Measurements from ENCODE around the gene E4F1.

Gene E4F1

GRCh38 chr16:2180962-2181923 lies 42.1 kb upstream of the E4F1 start:
- Histone ChIP-seq H3K27me3 (ENCODE audit: low read depth, low read length) (no peaks in the 10 kb centered on the region), H3K4me3 (ENCODE audit: low read length) (no peak overlapping the region), H3K79me2 (ENCODE audit: low read length) (no peaks in the 10 kb centered on the region), H3K4me1 (ENCODE audit: low read length) (no peaks in the 10 kb centered on the region), H3K4me2 (ENCODE audit: low read length) (no peak overlapping the region), H3K9me3 (ENCODE audit: insufficient read depth, low read length) (no peaks in the 10 kb centered on the region), H3K9ac (ENCODE audit: low read length) (no peak overlapping the region), H3K27ac (ENCODE audit: low read length) (no peak overlapping the region), H2AFZ (ENCODE audit: low read depth, low read length) (no peak overlapping the region), H3K36me3 (replicated peaks; ENCODE audit: low read depth, low read length) (peaks cover 4% of the 10 kb centered on the region), H4K20me1 (ENCODE audit: insufficient read depth, low read length) (no peaks in the 10 kb centered on the region)
- no peak for TF ChIP-seq CTCF (IDR thresholded peaks at IDR 0.05; ENCODE audit: low read depth, low read length)
- TF ChIP-seq EZH2phosphoT487 (IDR thresholded peaks at IDR 0.05; ENCODE audit: low read depth), result no peak

GRCh38 chr16:2181952-2182351 lies 41.4 kb upstream of the E4F1 start:
- no peaks in the 10 kb centered on the region for H3K9me3 ChIP-seq (ENCODE audit: insufficient read depth, low read length)
- H3K4me2 ChIP-seq (ENCODE audit: low read length), result no peak overlapping the region
- H4K20me1 ChIP-seq (ENCODE audit: insufficient read depth, low read length), result no peaks in the 10 kb centered on the region
- H3K9ac ChIP-seq (ENCODE audit: low read length), result no peak overlapping the region
- H3K27ac ChIP-seq (ENCODE audit: low read length), result no peak overlapping the region
- H3K4me3 ChIP-seq (ENCODE audit: low read length), result no peak overlapping the region
- H3K79me2 ChIP-seq (ENCODE audit: low read length), result no peaks in the 10 kb centered on the region
- H3K36me3 ChIP-seq (replicated peaks; ENCODE audit: low read depth, low read length), result peaks cover 4% of the 10 kb centered on the region
- H3K27me3 ChIP-seq (ENCODE audit: low read depth, low read length), result no peaks in the 10 kb centered on the region
- no peaks in the 10 kb centered on the region for H3K4me1 ChIP-seq (ENCODE audit: low read length)
- no peak overlapping the region for H2AFZ ChIP-seq (ENCODE audit: low read depth, low read length)
- TF ChIP-seq EZH2phosphoT487 (IDR thresholded peaks at IDR 0.05; ENCODE audit: low read depth) (no peak), CTCF (IDR thresholded peaks at IDR 0.05; ENCODE audit: low read depth, low read length) (no peak)

GRCh38 chr16:2183671-2184070 lies 39.7 kb upstream of the E4F1 start:
- no peaks in the 10 kb centered on the region for H3K4me1 ChIP-seq (ENCODE audit: low read length)
- H3K36me3 ChIP-seq (replicated peaks; ENCODE audit: low read depth, low read length), result no peaks in the 10 kb centered on the region
- H4K20me1 ChIP-seq (ENCODE audit: insufficient read depth, low read length), result no peaks in the 10 kb centered on the region
- H3K9ac ChIP-seq (ENCODE audit: low read length), result no peak overlapping the region
- no peak overlapping the region for H2AFZ ChIP-seq (ENCODE audit: low read depth, low read length)
- no peaks in the 10 kb centered on the region for H3K9me3 ChIP-seq (ENCODE audit: insufficient read depth, low read length)
- H3K27ac ChIP-seq (ENCODE audit: low read length), result no peak overlapping the region
- H3K79me2 ChIP-seq (ENCODE audit: low read length), result no peaks in the 10 kb centered on the region
- no peak overlapping the region for H3K4me2 ChIP-seq (ENCODE audit: low read length)
- no peak overlapping the region for H3K4me3 ChIP-seq (ENCODE audit: low read length)
- no peaks in the 10 kb centered on the region for H3K27me3 ChIP-seq (ENCODE audit: low read depth, low read length)
- TF ChIP-seq CTCF (IDR thresholded peaks at IDR 0.05; ENCODE audit: low read depth, low read length) (no peak), EZH2phosphoT487 (IDR thresholded peaks at IDR 0.05; ENCODE audit: low read depth) (no peak)

GRCh38 chr16:2184346-2184745 lies 39.0 kb upstream of the E4F1 start:
- H3K4me2 ChIP-seq (ENCODE audit: low read length), result no peak overlapping the region
- no peak overlapping the region for H3K27ac ChIP-seq (ENCODE audit: low read length)
- H3K4me3 ChIP-seq (ENCODE audit: low read length), result no peak overlapping the region
- no peaks in the 10 kb centered on the region for H3K36me3 ChIP-seq (replicated peaks; ENCODE audit: low read depth, low read length)
- H3K79me2 ChIP-seq (ENCODE audit: low read length), result no peaks in the 10 kb centered on the region
- H3K9me3 ChIP-seq (ENCODE audit: insufficient read depth, low read length), result no peaks in the 10 kb centered on the region
- H2AFZ ChIP-seq (ENCODE audit: low read depth, low read length), result no peak overlapping the region
- H3K27me3 ChIP-seq (ENCODE audit: low read depth, low read length), result no peaks in the 10 kb centered on the region
- no peak overlapping the region for H3K9ac ChIP-seq (ENCODE audit: low read length)
- no peaks in the 10 kb centered on the region for H4K20me1 ChIP-seq (ENCODE audit: insufficient read depth, low read length)
- H3K4me1 ChIP-seq (ENCODE audit: low read length), result no peaks in the 10 kb centered on the region
- no peak for TF ChIP-seq EZH2phosphoT487 (IDR thresholded peaks at IDR 0.05; ENCODE audit: low read depth)
- no peak for TF ChIP-seq CTCF (IDR thresholded peaks at IDR 0.05; ENCODE audit: low read depth, low read length)

Measured in OCI-LY3 (cell line).